Measurements from ENCODE around the gene P2RX3. TPM values are rescaled to one million over a fixed set of nuclear protein-coding genes. Genes with fewer than 3 reads are reported as not detected.

Gene P2RX3
- total and polyA plus RNA-seq, 2 of the 8 experiments (the other 6 are each of a cell fraction or from before 2014, with no cell fraction given), result 0.45 to 0.47 TPM

GRCh38 chr11:57320067-57320718 is 18.0 kb upstream of the P2RX3 start:
- Histone ChIP-seq H4K8ac (ENCODE audit: extremely low read depth, insufficient read depth, low read length) (no peak overlapping the region), H2BK15ac (ENCODE audit: low read length) (no peak overlapping the region), H3K4me3 (ENCODE audit: extremely low read depth in 1 of 4, insufficient read depth in 2 of 4, low read depth in 3 of 4, low read length in 4 of 4) (no peak overlapping the region), H2AK5ac (ENCODE audit: low read depth, low read length) (no peak overlapping the region), H4K20me1 (replicated peaks in 1 of 2; ENCODE audit: control insufficient read depth in 1 of 2, insufficient read depth in 2 of 2, low read length in 2 of 2) (peaks cover 3 to 17% of the 10 kb centered on the region in 2 experiments), H2AFZ (ENCODE audit: low read length) (no peak overlapping the region), H3K79me1 (ENCODE audit: low read depth, low read length) (peaks cover 21% of the 10 kb centered on the region), H3K23me2 (ENCODE audit: low read depth, low read length) (peaks cover 13% of the 10 kb centered on the region), H4K5ac (ENCODE audit: insufficient read length, low read depth, low read length) (no peak overlapping the region), H3K18ac (ENCODE audit: extremely low read depth, low read length) (no peak overlapping the region), H3K4me1 (replicated peaks in 1 of 4; ENCODE audit: control insufficient read depth in 3 of 4, insufficient read depth in 4 of 4, low read length in 3 of 4) (peaks cover 5 to 22% (median 17%) of the 10 kb centered on the region in 4 experiments), H3K9ac (replicated peaks in 1 of 4; ENCODE audit: extremely low read depth in 1 of 4, low read depth in 3 of 4, low read length in 3 of 4) (no peak overlapping the region), H2BK120ac (replicated peaks; ENCODE audit: low read depth, low read length) (no peak overlapping the region), H3K27ac (ENCODE audit: low read depth, low read length) (no peak overlapping the region), H3K79me2 (ENCODE audit: control insufficient read depth in 1 of 2, insufficient read depth in 2 of 2, low read length in 2 of 2) (peaks cover 8 to 45% of the 10 kb centered on the region in 2 experiments), H4K91ac (replicated peaks; ENCODE audit: insufficient read length, low read length) (no peak overlapping the region), H2BK12ac (ENCODE audit: low read depth, low read length) (no peak overlapping the region), H3K4me2 (ENCODE audit: insufficient read depth in 1 of 2, low read depth in 2 of 2, low read length in 2 of 2) (no peak overlapping the region), H3K36me3 (ENCODE audit: control insufficient read depth in 2 of 4, insufficient read depth in 4 of 4, low read length in 3 of 4) (peaks cover 17 to 53% (median 37%) of the 10 kb centered on the region in 4 experiments), H2BK5ac (ENCODE audit: low read depth, low read length) (no peak overlapping the region), H3K14ac (ENCODE audit: insufficient read length) (no peak overlapping the region), H3K9me3 (ENCODE audit: insufficient read depth in 2 of 2, low read depth in 1 of 2, low read length in 1 of 2) (no peaks in the 10 kb centered on the region), H2BK20ac (ENCODE audit: low read length) (no peak overlapping the region), H3K56ac (replicated peaks; ENCODE audit: insufficient read length, low read depth, low read length) (no peak overlapping the region), H3K27me3 (replicated peaks in 1 of 4; ENCODE audit: control insufficient read depth in 3 of 4, extremely low read depth in 1 of 4, insufficient read depth in 3 of 4, low read length in 3 of 4) (no peaks in the 10 kb centered on the region), H3K23ac (ENCODE audit: insufficient read length) (no peak overlapping the region), H3K4ac (replicated peaks; ENCODE audit: insufficient read length, low read depth, low read length) (no peak overlapping the region)
- WGBS, 2 experiments (ENCODE audit: extremely low coverage in 1 of 2, insufficient coverage in 1 of 2, insufficient read length in 1 of 2, insufficient replicate concordance in 2 of 2, low coverage in 1 of 2, low lambda C conversion rate in 2 of 2, missing lambda C conversion rate in 1 of 2), result 87% methylated on average over 22 of the region's 22 CpGs; no CpG with 5 or more reads in 1 of the 2 experiments
- POLR2A ChIA-PET (ENCODE audit: partially characterized antibody), result interaction anchor here (39.4 to 45.7 kb wide), 2 partner anchors 4 to 13 kb away, joined by 1279 read pairs; partner anchors contain the start of genes P2RX3, SSRP1 and TNKS1BP1
- CTCF ChIA-PET (ENCODE audit: partially characterized antibody), result interaction anchor here (0.6 to 2.6 kb wide), 5 partner anchors 11 to 288 kb away, joined by 3 to 15 read pairs (median 3); no protein-coding TSS in a partner anchor
- FAIRE-seq (no peak), DNase-seq (ENCODE audit: low read depth in 1 of 2, low spot score in 2 of 2) (no peak)
- TF ChIP-seq KDM1A (IDR thresholded peaks at IDR 0.05; ENCODE audit: borderline replicate concordance, low read length) (no peak), EP300 (IDR thresholded peaks at IDR 0.05; ENCODE audit: borderline replicate concordance in 1 of 2, low read depth in 2 of 2, low read length in 2 of 2) (no peak), HDAC2 (IDR thresholded peaks at IDR 0.05; ENCODE audit: borderline replicate concordance in 1 of 2, low read depth in 2 of 2, low read length in 2 of 2) (no peak), CEBPB (IDR thresholded peaks at IDR 0.05; ENCODE audit: low read depth, low read length) (no peak), CHD1 (IDR thresholded peaks at IDR 0.05; ENCODE audit: low read depth, low read length) (no peak), CBX5 (IDR thresholded peaks at IDR 0.05; ENCODE audit: low read depth, low read length) (no peak), ZNF274 (IDR thresholded peaks at IDR 0.05; ENCODE audit: borderline replicate concordance, extremely low read depth, low read length) (no peak), POLR2AphosphoS5 (IDR thresholded peaks at IDR 0.05; ENCODE audit: low read depth, low read length) (no peak), BACH1 (IDR thresholded peaks at IDR 0.05; ENCODE audit: low read length) (no peak), KDM5A (IDR thresholded peaks at IDR 0.05; ENCODE audit: low read length) (no peak), YY1 (IDR thresholded peaks at IDR 0.05; ENCODE audit: low read depth, low read length) (no peak)
- TF ChIP-seq, protein P1, sequence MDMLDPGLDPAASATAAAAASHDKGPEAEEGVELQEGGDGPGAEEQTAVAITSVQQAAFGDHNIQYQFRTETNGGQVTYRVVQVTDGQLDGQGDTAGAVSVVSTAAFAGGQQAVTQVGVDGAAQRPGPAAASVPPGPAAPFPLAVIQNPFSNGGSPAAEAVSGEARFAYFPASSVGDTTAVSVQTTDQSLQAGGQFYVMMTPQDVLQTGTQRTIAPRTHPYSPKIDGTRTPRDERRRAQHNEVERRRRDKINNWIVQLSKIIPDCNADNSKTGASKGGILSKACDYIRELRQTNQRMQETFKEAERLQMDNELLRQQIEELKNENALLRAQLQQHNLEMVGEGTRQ (IDR thresholded peaks at IDR 0.05; ENCODE audit: low read length), result no peak

All from H1 (cell line).